Measurements from ENCODE around the gene PRDM4.

- no peak for TF ChIP-seq CTCF (IDR thresholded peaks at IDR 0.05; ENCODE audit: extremely low read depth in 1 of 2, insufficient read depth in 1 of 2, low read depth in 1 of 2, low read length in 2 of 2)
- no peak for TF ChIP-seq POLR2AphosphoS5 (IDR thresholded peaks at IDR 0.05; ENCODE audit: insufficient read depth, low read depth, low read length)
- no peak for TF ChIP-seq EZH2 (IDR thresholded peaks at IDR 0.05; ENCODE audit: borderline replicate concordance, low read depth, low read length, severe bottlenecking)
Observed at GRCh38 chr12:107704041-107704440, 56.9 kb downstream of the PRDM4 start.
